Upper lobe of right lung (tissue), 1 donor: ENCODE measurements around the gene UCKL1. TPM values are rescaled to one million over a fixed set of nuclear protein-coding genes. Genes with fewer than 3 reads are reported as not detected.

Experiments
- ATAC-seq: fragments of 200-7000 bp; cut with Tn5 transposase; one replicate; pipeline ENCODE4 v1.9.1; 2020; ENCODE audit warnings: mild to moderate bottlenecking, moderate library complexity
- DNase-seq: peaks from one replicate; pipeline ENCODE4 v3.0.0-alpha.2; 2020
- H3K27ac ChIP-seq: fragments of 200-600 bp; one replicate; pipeline ENCODE4 v1.8.0; 2022
- H3K27me3 ChIP-seq: fragments of 200-600 bp; one replicate; pipeline ENCODE4 v1.8.0; 2022; ENCODE audit warnings: mild to moderate bottlenecking
- H3K36me3 ChIP-seq: fragments of 200-600 bp; one replicate; pipeline ENCODE4 v1.8.0; 2022
- H3K4me1 ChIP-seq: fragments of 200-600 bp; one replicate; pipeline ENCODE4 v1.8.0; 2022
- H3K4me3 ChIP-seq: fragments of 200-600 bp; one replicate; pipeline ENCODE4 v1.8.0; 2022; ENCODE audit warnings: mild to moderate bottlenecking
- H3K9me3 ChIP-seq: fragments of 200-600 bp; one replicate; pipeline ENCODE4 v1.8.0; 2022
- CTCF ChIP-seq: fragments of 200-600 bp; IDR thresholded peaks from one replicate; pipeline ENCODE4 v1.8.0; 2022; ENCODE audit warnings: antibody characterized with exemption
- intact Hi-C: fragments of 100-400 bp; cut with DNase I; formaldehyde crosslinking; loops from one replicate; pipeline ENCODE4 v1.11.0; 2022
- total RNA-seq: library from RNA; stranded (reverse); fragmentation: NEBNext Ultra II Directional; extraction: Animal tissue kit (Norgen Biotek cat#: 25700); gene quantifications from one replicate; pipeline ENCODE4 v1.2.1, GENCODE V29; 2021
- donor health status: DM: no; HTN: yes; CAD: no; lungs with severe emphysema.

The UCKL1 gene
- total RNA-seq, 1 donor from 2014 or later: 38.9 TPM

GRCh38 chr20:63895952-63896263 lies 60.3 kb downstream of the UCKL1 start:
- Histone ChIP-seq H3K4me3 (peak overlapping the region; percentile 70), H3K4me1 (peaks cover 41% of the 10 kb centered on the region), H3K9me3 (no peaks in the 10 kb centered on the region), H3K27ac (peak overlapping the region; percentile 86), H3K36me3 (peaks cover 16% of the 10 kb centered on the region), H3K27me3 (no peaks in the 10 kb centered on the region)
- no peak for DNase-seq
- intact Hi-C loops: no loop called here
- TF ChIP-seq CTCF: no peak
- ATAC-seq: no peak

- no peaks in the 10 kb centered on the region for H3K9me3 ChIP-seq
- ATAC-seq (no peak), DNase-seq (no peak)
- H3K27me3 ChIP-seq: no peaks in the 10 kb centered on the region
- H3K27ac ChIP-seq: peak overlapping the region; percentile 86
- intact Hi-C loops: no loop called here
- TF ChIP-seq CTCF: no peak
- H3K4me1 ChIP-seq: peaks cover 36% of the 10 kb centered on the region
- H3K36me3 ChIP-seq: peaks cover 21% of the 10 kb centered on the region
- peak overlapping the region; percentile 70 for H3K4me3 ChIP-seq
Measured at GRCh38 chr20:63895202-63895951, 60.8 kb downstream of the UCKL1 start.

- peaks cover 29% of the 10 kb centered on the region for H3K36me3 ChIP-seq
- intact Hi-C loops: no loop called here
- ATAC-seq: peak; percentile 94
- peak within 1 kb of the TSS; percentile 70 for H3K4me3 ChIP-seq
- DNase-seq: peak; percentile 98
- peaks cover 29% of the 10 kb centered on the region for H3K4me1 ChIP-seq
- H3K27me3 ChIP-seq: no peaks in the 10 kb centered on the region
- peak within 1 kb of the TSS; percentile 86 for H3K27ac ChIP-seq
- H3K9me3 ChIP-seq: no peaks in the 10 kb centered on the region
- TF ChIP-seq CTCF: no peak
Measured at GRCh38 chr20:63894358-63895201, 61.6 kb downstream of the UCKL1 start, which contains the start of gene DNAJC5. TSS of gene DNAJC5 (plus strand) at chr20:63895126. CDS start at chr20:63928346, 33,220 bp downstream.

- Histone ChIP-seq H3K9me3 (no peaks in the 10 kb centered on the region), H3K4me1 (peaks cover 26% of the 10 kb centered on the region), H3K27ac (no peak overlapping the region), H3K4me3 (peak overlapping the region; percentile 58), H3K27me3 (no peaks in the 10 kb centered on the region), H3K36me3 (peaks cover 35% of the 10 kb centered on the region)
- ATAC-seq (no peak), DNase-seq (no peak)
- intact Hi-C loops: no loop called here
- no peak for TF ChIP-seq CTCF
Measured at GRCh38 chr20:63893999-63894357, 62.2 kb downstream of the UCKL1 start.

GRCh38 chr20:63892402-63892801 lies 63.8 kb downstream of the UCKL1 start:
- no peak for TF ChIP-seq CTCF
- Histone ChIP-seq H3K27me3 (no peaks in the 10 kb centered on the region), H3K4me3 (no peak overlapping the region), H3K27ac (no peak overlapping the region), H3K9me3 (no peaks in the 10 kb centered on the region), H3K36me3 (peaks cover 40% of the 10 kb centered on the region), H3K4me1 (peaks cover 18% of the 10 kb centered on the region)
- ATAC-seq (no peak), DNase-seq (no peak)
- intact Hi-C loops: no loop called here
